HG03520 (cell line): Measurements from ENCODE around the gene LRMDA.
"Not testable (repeated sequence)": the region's sequence is repeated elsewhere in the genome, so short reads cannot be mapped to it uniquely, and the experiment has no call there.

Experiments used
- ATAC-seq: cut with Tn5 transposase; IDR thresholded peaks from one replicate; pipeline ENCODE4 v1.9.1; 2021; ENCODE audit warnings: mild to moderate bottlenecking, moderate library complexity; ENCODE audit not compliant: unreplicated experiment

Gene LRMDA

GRCh38 chr10:76479103-76479790 is 1047.8 kb downstream of the LRMDA start:
- ATAC-seq = no peak

- no peak for ATAC-seq
Observed at GRCh38 chr10:76481178-76481577, 1049.8 kb downstream of the LRMDA start.

- ATAC-seq = no peak
Observed at GRCh38 chr10:76487582-76487981, 1056.2 kb downstream of the LRMDA start.

GRCh38 chr10:76488602-76489001 is 1057.2 kb downstream of the LRMDA start:
- ATAC-seq = no peak

GRCh38 chr10:76491216-76491615 is 1059.8 kb downstream of the LRMDA start:
- no peak for ATAC-seq

GRCh38 chr10:76492026-76492425 is 1060.6 kb downstream of the LRMDA start:
- no peak for ATAC-seq

GRCh38 chr10:76492678-76493472 is 1061.5 kb downstream of the LRMDA start:
- ATAC-seq = no peak

- ATAC-seq = no peak
Observed at GRCh38 chr10:76497666-76498065, 1066.2 kb downstream of the LRMDA start.

GRCh38 chr10:76504823-76505222 is 1073.4 kb downstream of the LRMDA start:
- no peak for ATAC-seq

GRCh38 chr10:76509446-76509845 is 1078.0 kb downstream of the LRMDA start:
- ATAC-seq = no peak

- no peak for ATAC-seq
Observed at GRCh38 chr10:76514321-76514720, 1082.9 kb downstream of the LRMDA start.

- ATAC-seq = no peak
Observed at GRCh38 chr10:76514869-76515268, 1083.4 kb downstream of the LRMDA start.

- no peak for ATAC-seq
Observed at GRCh38 chr10:76522547-76522946, 1091.1 kb downstream of the LRMDA start.

- ATAC-seq = no peak
Observed at GRCh38 chr10:76523246-76523645, 1091.8 kb downstream of the LRMDA start.

- ATAC-seq = no peak
Observed at GRCh38 chr10:76523791-76524351, 1092.4 kb downstream of the LRMDA start.

- not testable (repeated sequence) for ATAC-seq
Observed at GRCh38 chr10:76526833-76527232, 1095.4 kb downstream of the LRMDA start.

GRCh38 chr10:76540331-76540730 is 1108.9 kb downstream of the LRMDA start:
- no peak for ATAC-seq

GRCh38 chr10:76540786-76541185 is 1109.4 kb downstream of the LRMDA start:
- ATAC-seq = no peak

GRCh38 chr10:76541852-76542251 is 1110.4 kb downstream of the LRMDA start:
- no peak for ATAC-seq

- ATAC-seq = no peak
Observed at GRCh38 chr10:76542307-76542930, 1111.0 kb downstream of the LRMDA start.

- ATAC-seq = no peak
Observed at GRCh38 chr10:76543655-76544054, 1112.2 kb downstream of the LRMDA start.

GRCh38 chr10:76544789-76545188 is 1113.4 kb downstream of the LRMDA start:
- ATAC-seq = no peak
